Esophagus squamous epithelium (tissue), 4 donors: ENCODE data around the gene ENOSF1.

Experiments
- POLR2A ChIP-seq, 4 donors: fragments of 450-650 bp; IDR thresholded peaks; one replicate each; pipeline ENCODE4 v1.6.1; 2017; ENCODE audit warnings: antibody characterized with exemption in 4 of 4, mild to moderate bottlenecking in 4 of 4, moderate library complexity in 3 of 4
- TF ChIP-seq, protein P1 (sequence below), 6 experiments: fragments of 450-650 bp in 4 of 6; fragments of 200-600 bp in 2 of 6; sonication (generic) in 2 of 6; IDR thresholded peaks; one replicate each; pipeline ENCODE4 v1.5.1; 2016 to 2019; ENCODE audit warnings: antibody characterized with exemption in 6 of 6, mild to moderate bottlenecking in 4 of 6, moderate library complexity in 4 of 6

DNA sequence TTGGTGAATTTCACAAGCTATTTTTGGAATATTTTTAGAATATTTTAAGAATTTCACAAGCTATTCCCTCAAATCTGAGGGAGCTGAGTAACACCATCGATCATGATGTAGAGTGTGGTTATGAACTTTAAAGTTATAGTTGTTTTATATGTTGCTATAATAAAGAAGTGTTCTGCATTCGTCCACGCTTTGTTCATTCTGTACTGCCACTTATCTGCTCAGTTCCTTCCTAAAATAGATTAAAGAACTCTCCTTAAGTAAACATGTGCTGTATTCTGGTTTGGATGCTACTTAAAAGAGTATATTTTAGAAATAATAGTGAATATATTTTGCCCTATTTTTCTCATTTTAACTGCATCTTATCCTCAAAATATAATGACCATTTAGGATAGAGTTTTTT lies 39.1 kb downstream of the ENOSF1 start:
- TF ChIP-seq, protein P1, sequence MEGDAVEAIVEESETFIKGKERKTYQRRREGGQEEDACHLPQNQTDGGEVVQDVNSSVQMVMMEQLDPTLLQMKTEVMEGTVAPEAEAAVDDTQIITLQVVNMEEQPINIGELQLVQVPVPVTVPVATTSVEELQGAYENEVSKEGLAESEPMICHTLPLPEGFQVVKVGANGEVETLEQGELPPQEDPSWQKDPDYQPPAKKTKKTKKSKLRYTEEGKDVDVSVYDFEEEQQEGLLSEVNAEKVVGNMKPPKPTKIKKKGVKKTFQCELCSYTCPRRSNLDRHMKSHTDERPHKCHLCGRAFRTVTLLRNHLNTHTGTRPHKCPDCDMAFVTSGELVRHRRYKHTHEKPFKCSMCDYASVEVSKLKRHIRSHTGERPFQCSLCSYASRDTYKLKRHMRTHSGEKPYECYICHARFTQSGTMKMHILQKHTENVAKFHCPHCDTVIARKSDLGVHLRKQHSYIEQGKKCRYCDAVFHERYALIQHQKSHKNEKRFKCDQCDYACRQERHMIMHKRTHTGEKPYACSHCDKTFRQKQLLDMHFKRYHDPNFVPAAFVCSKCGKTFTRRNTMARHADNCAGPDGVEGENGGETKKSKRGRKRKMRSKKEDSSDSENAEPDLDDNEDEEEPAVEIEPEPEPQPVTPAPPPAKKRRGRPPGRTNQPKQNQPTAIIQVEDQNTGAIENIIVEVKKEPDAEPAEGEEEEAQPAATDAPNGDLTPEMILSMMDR (IDR thresholded peaks at IDR 0.05): no peak
- no peak for TF ChIP-seq POLR2A (IDR thresholded peaks at IDR 0.05)
